GM12878 (cell line): Measurements from ENCODE around the gene NBR1. TPM values are rescaled to one million over a fixed set of nuclear protein-coding genes. Genes with fewer than 3 reads are reported as not detected.

ENCODE experiments used
- ATF7 ChIP-seq: fragments of 450-650 bp; IDR thresholded peaks from 2 replicates; pipeline ENCODE4 v1.6.1; 2016; ENCODE audit warnings: low read depth, mild to moderate bottlenecking
- BHLHE40 ChIP-seq, 2 experiments: fragments of 450-650 bp in 1 of 2; IDR thresholded peaks; 2 replicates each; pipeline ENCODE4 v1.6.1; 2011 to 2017; ENCODE audit warnings: low read depth in 2 of 2, borderline replicate concordance in 1 of 2, improper control_type of control experiment in 1 of 2, low read length in 1 of 2, mild to moderate bottlenecking in 1 of 2
- CBFB ChIP-seq: IDR thresholded peaks from 2 replicates; pipeline ENCODE4 v1.6.1; 2016; ENCODE audit warnings: antibody characterized with exemption, low read depth
- CEBPB ChIP-seq, 2 experiments: fragments of 150-350 bp in 1 of 2; IDR thresholded peaks; 2 replicates each; pipeline ENCODE4 v1.6.1; 2012 to 2014; ENCODE audit warnings: low read depth in 2 of 2, low read length in 2 of 2, borderline replicate concordance in 1 of 2, inconsistent platforms in 1 of 2
- CHD2 ChIP-seq: IDR thresholded peaks from 2 replicates; pipeline ENCODE4 v1.6.1; 2011; ENCODE audit warnings: low read depth, low read length, improper control_type of control experiment, borderline replicate concordance
- DPF2 ChIP-seq: fragments of 450-650 bp; IDR thresholded peaks from 2 replicates; pipeline ENCODE4 v1.6.1; 2017; ENCODE audit warnings: mild to moderate bottlenecking
- EED ChIP-seq: sonication (generic); IDR thresholded peaks from 2 replicates; pipeline ENCODE4 v1.6.1; 2016; ENCODE audit warnings: antibody characterized with exemption, low read depth
- IKZF2 ChIP-seq, 2 experiments: fragments of 450-650 bp; IDR thresholded peaks; 2 replicates each; pipeline ENCODE4 v1.6.1; 2017; ENCODE audit warnings: mild to moderate bottlenecking in 2 of 2, moderate library complexity in 2 of 2
- KDM1A ChIP-seq: fragments of 200-600 bp; sonication (generic); IDR thresholded peaks from 2 replicates; pipeline ENCODE4 v1.6.1; 2016; ENCODE audit warnings: borderline replicate concordance
- MTA2 ChIP-seq: fragments of 450-650 bp; IDR thresholded peaks from 2 replicates; pipeline ENCODE4 v1.6.1; 2016; ENCODE audit warnings: low read depth, mild to moderate bottlenecking, moderate library complexity
- NFIC ChIP-seq: IDR thresholded peaks from 2 replicates; pipeline ENCODE4 v1.6.1; 2012; ENCODE audit warnings: low read depth, mild to moderate bottlenecking, inconsistent platforms, low read length, moderate library complexity
- POLR2A ChIP-seq: IDR thresholded peaks from 2 replicates; pipeline ENCODE4 v1.6.1; 2011; ENCODE audit warnings: low read depth, mild to moderate bottlenecking, low read length
- POLR2AphosphoS5 ChIP-seq: IDR thresholded peaks from 2 replicates; pipeline ENCODE4 v1.6.1; 2011; ENCODE audit warnings: mild to moderate bottlenecking, low read length, inconsistent platforms
- RAD51 ChIP-seq: fragments of 450-650 bp; IDR thresholded peaks from 2 replicates; pipeline ENCODE4 v1.6.1; 2016; ENCODE audit warnings: moderate library complexity, mild to moderate bottlenecking, inconsistent platforms
- RBBP5 ChIP-seq: fragments of 200-600 bp; sonication (generic); conservative IDR thresholded peaks from 2 replicates; pipeline ENCODE4 v1.6.1; 2016
- SMAD5 ChIP-seq: IDR thresholded peaks from 2 replicates; pipeline ENCODE4 v1.6.1; 2016; ENCODE audit warnings: antibody characterized with exemption, low read depth
- STAT1 ChIP-seq: fragments of 450-650 bp; conservative IDR thresholded peaks from 2 replicates; pipeline ENCODE4 v1.6.1; 2014; ENCODE audit warnings: antibody characterized with exemption, mild to moderate bottlenecking
- TARDBP ChIP-seq: IDR thresholded peaks from 2 replicates; pipeline ENCODE4 v1.6.1; 2016; ENCODE audit warnings: borderline replicate concordance
- ZNF24 ChIP-seq: fragments of 450-650 bp; IDR thresholded peaks from 2 replicates; pipeline ENCODE4 v1.6.1; 2017; ENCODE audit warnings: antibody characterized with exemption, mild to moderate bottlenecking
- polyA plus RNA-seq, 11 experiments: library from polyadenylated mRNA; depleted of rRNA in 4 of 11; unstranded in 6 of 11; stranded (reverse) in 5 of 11; fragments of >200 nt; fragmentation: Nextera tagmentation in 4 of 11; fragmentation: Illumina TruSeq in 1 of 11; extraction: Ambion mirVana in 4 of 11; extraction: Trizol in 1 of 11; gene quantifications; 1 replicate in 1 of 11; 2 replicates in 10 of 11; pipeline versions ENCODE4 v1.2.1 to v1.2.3, GENCODE V29; 2011 to 2016; ENCODE audit warnings: inconsistent platforms in 2 of 11, missing spikeins in 2 of 11, low read depth in 1 of 11
- total RNA-seq, 4 experiments: library from RNA; depleted of rRNA in 3 of 4; stranded (reverse); fragments of >200 nt in 3 of 4; fragmentation: Illumina TruSeq in 1 of 4; extraction: Trizol in 1 of 4; gene quantifications; 2 replicates each; pipeline versions ENCODE4 v1.2.1 to v1.2.3, GENCODE V29; 2013 to 2021
- TF ChIP-seq, protein P1 (sequence below): IDR thresholded peaks from 2 replicates; pipeline ENCODE4 v1.6.1; 2011; ENCODE audit warnings: borderline replicate concordance, low read depth, mild to moderate bottlenecking, moderate library complexity, low read length; ENCODE audit not compliant: insufficient read depth, poor library complexity, severe bottlenecking
- TF ChIP-seq, protein P2 (sequence below): IDR thresholded peaks from 2 replicates; pipeline ENCODE4 v1.6.1; 2012; ENCODE audit warnings: mild to moderate bottlenecking, low read depth, low read length
- TF ChIP-seq, protein P3 (sequence below): IDR thresholded peaks from 2 replicates; pipeline ENCODE4 v1.6.1; 2011; ENCODE audit warnings: borderline replicate concordance, low read depth, mild to moderate bottlenecking, moderate library complexity, mixed read lengths, low read length; ENCODE audit not compliant: insufficient read depth; ENCODE audit errors: extremely low read length
- TF ChIP-seq, protein P4 (sequence below): fragments of 450-650 bp; IDR thresholded peaks from 2 replicates; pipeline ENCODE4 v1.6.1; 2017; ENCODE audit warnings: antibody characterized with exemption, mild to moderate bottlenecking, moderate library complexity

NBR1 gene
- total and polyA plus RNA-seq, 10 of the 15 experiments (the other 5 are each of a cell fraction or from before 2014, with no cell fraction given) = 3.5 to 55.2 (median 28.2) TPM

DNA sequence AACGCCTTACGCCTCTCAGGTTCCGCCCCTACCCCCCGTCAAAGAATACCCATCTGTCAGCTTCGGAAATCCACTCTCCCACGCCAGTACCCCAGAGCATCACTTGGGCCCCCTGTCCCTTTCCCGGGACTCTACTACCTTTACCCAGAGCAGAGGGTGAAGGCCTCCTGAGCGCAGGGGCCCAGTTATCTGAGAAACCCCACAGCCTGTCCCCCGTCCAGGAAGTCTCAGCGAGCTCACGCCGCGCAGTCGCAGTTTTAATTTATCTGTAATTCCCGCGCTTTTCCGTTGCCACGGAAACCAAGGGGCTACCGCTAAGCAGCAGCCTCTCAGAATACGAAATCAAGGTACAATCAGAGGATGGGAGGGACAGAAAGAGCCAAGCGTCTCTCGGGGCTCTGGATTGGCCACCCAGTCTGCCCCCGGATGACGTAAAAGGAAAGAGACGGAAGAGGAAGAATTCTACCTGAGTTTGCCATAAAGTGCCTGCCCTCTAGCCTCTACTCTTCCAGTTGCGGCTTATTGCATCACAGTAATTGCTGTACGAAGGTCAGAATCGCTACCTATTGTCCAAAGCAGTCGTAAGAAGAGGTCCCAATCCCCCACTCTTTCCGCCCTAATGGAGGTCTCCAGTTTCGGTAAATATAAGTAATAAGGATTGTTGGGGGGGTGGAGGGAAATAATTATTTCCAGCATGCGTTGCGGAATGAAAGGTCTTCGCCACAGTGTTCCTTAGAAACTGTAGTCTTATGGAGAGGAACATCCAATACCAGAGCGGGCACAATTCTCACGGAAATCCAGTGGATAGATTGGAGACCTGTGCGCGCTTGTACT lies 45.7 kb upstream of the NBR1 start, which contains the start of gene BRCA1 (continued):
- TF ChIP-seq POLR2AphosphoS5 (peak; percentile 90), IKZF2 (IDR thresholded peaks at IDR 0.05) (no peak), MTA2 (no peak), CHD2 (peak; percentile 84; the same call in 1 of the 2 replicates), KDM1A (no peak), RAD51 (no peak), CEBPB (IDR thresholded peaks at IDR 0.05; ENCODE audit: borderline replicate concordance in 1 of 2, low read depth in 2 of 2, low read length in 2 of 2) (peak in 1 of 2 experiments; percentile 80; a peak in 1 of 4 replicates), ZNF24 (no peak), ATF7 (peak; percentile 82), SMAD5 (peak; percentile 37; the same call in 1 of the 2 replicates), STAT1 (no peak), CBFB (peak; percentile 56; the same call in 1 of the 2 replicates), NFIC (peak; percentile 28; the same call in 1 of the 2 replicates), EED (no peak), POLR2A (peak; percentile 84), DPF2 (no peak), TARDBP (no peak), RBBP5 (no peak), BHLHE40 (IDR thresholded peaks at IDR 0.05; ENCODE audit: borderline replicate concordance in 1 of 2, low read depth in 2 of 2, low read length in 1 of 2) (no peak; a peak in 1 of 4 replicates)
- TF ChIP-seq, protein P1, sequence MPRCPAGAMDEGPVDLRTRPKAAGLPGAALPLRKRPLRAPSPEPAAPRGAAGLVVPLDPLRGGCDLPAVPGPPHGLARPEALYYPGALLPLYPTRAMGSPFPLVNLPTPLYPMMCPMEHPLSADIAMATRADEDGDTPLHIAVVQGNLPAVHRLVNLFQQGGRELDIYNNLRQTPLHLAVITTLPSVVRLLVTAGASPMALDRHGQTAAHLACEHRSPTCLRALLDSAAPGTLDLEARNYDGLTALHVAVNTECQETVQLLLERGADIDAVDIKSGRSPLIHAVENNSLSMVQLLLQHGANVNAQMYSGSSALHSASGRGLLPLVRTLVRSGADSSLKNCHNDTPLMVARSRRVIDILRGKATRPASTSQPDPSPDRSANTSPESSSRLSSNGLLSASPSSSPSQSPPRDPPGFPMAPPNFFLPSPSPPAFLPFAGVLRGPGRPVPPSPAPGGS = no peak
- TF ChIP-seq, protein P2, sequence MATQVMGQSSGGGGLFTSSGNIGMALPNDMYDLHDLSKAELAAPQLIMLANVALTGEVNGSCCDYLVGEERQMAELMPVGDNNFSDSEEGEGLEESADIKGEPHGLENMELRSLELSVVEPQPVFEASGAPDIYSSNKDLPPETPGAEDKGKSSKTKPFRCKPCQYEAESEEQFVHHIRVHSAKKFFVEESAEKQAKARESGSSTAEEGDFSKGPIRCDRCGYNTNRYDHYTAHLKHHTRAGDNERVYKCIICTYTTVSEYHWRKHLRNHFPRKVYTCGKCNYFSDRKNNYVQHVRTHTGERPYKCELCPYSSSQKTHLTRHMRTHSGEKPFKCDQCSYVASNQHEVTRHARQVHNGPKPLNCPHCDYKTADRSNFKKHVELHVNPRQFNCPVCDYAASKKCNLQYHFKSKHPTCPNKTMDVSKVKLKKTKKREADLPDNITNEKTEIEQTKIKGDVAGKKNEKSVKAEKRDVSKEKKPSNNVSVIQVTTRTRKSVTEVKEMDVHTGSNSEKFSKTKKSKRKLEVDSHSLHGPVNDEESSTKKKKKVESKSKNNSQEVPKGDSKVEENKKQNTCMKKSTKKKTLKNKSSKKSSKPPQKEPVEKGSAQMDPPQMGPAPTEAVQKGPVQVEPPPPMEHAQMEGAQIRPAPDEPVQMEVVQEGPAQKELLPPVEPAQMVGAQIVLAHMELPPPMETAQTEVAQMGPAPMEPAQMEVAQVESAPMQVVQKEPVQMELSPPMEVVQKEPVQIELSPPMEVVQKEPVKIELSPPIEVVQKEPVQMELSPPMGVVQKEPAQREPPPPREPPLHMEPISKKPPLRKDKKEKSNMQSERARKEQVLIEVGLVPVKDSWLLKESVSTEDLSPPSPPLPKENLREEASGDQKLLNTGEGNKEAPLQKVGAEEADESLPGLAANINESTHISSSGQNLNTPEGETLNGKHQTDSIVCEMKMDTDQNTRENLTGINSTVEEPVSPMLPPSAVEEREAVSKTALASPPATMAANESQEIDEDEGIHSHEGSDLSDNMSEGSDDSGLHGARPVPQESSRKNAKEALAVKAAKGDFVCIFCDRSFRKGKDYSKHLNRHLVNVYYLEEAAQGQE = no peak
- TF ChIP-seq, protein P3, sequence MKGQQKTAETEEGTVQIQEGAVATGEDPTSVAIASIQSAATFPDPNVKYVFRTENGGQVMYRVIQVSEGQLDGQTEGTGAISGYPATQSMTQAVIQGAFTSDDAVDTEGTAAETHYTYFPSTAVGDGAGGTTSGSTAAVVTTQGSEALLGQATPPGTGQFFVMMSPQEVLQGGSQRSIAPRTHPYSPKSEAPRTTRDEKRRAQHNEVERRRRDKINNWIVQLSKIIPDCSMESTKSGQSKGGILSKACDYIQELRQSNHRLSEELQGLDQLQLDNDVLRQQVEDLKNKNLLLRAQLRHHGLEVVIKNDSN = no peak
- TF ChIP-seq, protein P4, sequence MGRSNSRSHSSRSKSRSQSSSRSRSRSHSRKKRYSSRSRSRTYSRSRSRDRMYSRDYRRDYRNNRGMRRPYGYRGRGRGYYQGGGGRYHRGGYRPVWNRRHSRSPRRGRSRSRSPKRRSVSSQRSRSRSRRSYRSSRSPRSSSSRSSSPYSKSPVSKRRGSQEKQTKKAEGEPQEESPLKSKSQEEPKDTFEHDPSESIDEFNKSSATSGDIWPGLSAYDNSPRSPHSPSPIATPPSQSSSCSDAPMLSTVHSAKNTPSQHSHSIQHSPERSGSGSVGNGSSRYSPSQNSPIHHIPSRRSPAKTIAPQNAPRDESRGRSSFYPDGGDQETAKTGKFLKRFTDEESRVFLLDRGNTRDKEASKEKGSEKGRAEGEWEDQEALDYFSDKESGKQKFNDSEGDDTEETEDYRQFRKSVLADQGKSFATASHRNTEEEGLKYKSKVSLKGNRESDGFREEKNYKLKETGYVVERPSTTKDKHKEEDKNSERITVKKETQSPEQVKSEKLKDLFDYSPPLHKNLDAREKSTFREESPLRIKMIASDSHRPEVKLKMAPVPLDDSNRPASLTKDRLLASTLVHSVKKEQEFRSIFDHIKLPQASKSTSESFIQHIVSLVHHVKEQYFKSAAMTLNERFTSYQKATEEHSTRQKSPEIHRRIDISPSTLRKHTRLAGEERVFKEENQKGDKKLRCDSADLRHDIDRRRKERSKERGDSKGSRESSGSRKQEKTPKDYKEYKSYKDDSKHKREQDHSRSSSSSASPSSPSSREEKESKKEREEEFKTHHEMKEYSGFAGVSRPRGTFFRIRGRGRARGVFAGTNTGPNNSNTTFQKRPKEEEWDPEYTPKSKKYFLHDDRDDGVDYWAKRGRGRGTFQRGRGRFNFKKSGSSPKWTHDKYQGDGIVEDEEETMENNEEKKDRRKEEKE = no peak
